H1 (cell line): ENCODE results near the gene ELSPBP1. TPM values are rescaled to one million over a fixed set of nuclear protein-coding genes. Genes with fewer than 3 reads are reported as not detected.

Experiments
- BACH1 ChIP-seq: IDR thresholded peaks from 2 replicates; pipeline ENCODE4 v1.6.1; 2012; ENCODE audit warnings: low read length, improper control_type of control experiment
- CBX5 ChIP-seq: fragments of 300-800, 300-1000 bp; sonication (generic); IDR thresholded peaks from 2 replicates; pipeline ENCODE4 v1.7.1; 2016; ENCODE audit warnings: antibody characterized with exemption, low read length, low read depth
- CHD1 ChIP-seq: IDR thresholded peaks from 2 replicates; pipeline ENCODE4 v1.6.1; 2012; ENCODE audit warnings: low read depth, low read length, improper control_type of control experiment
- CHD7 ChIP-seq: fragments of 300-600 bp; sonication (generic); IDR thresholded peaks from 2 replicates; pipeline ENCODE4 v1.7.1; 2012; ENCODE audit warnings: low read length, moderate library complexity, mild to moderate bottlenecking, inconsistent platforms; ENCODE audit not compliant: insufficient replicate concordance
- E2F6 ChIP-seq: IDR thresholded peaks from 2 replicates; pipeline ENCODE4 v1.6.1; 2012; ENCODE audit warnings: inconsistent platforms
- HDAC6 ChIP-seq: IDR thresholded peaks from one replicate; pipeline ENCODE4 v1.7.1; 2012; ENCODE audit warnings: low read depth, mild to moderate bottlenecking, inconsistent platforms, low read length, moderate library complexity
- JUND ChIP-seq: IDR thresholded peaks from 2 replicates; pipeline ENCODE4 v1.6.1; 2011; ENCODE audit warnings: mild to moderate bottlenecking, improper control_type of control experiment, low read length
- KDM4A ChIP-seq: IDR thresholded peaks from one replicate; pipeline ENCODE4 v1.7.1; 2012; ENCODE audit warnings: low read depth, mild to moderate bottlenecking, moderate library complexity, low read length, inconsistent platforms; ENCODE audit not compliant: severe bottlenecking
- RAD21 ChIP-seq, 2 experiments: IDR thresholded peaks in 1 of 2; conservative IDR thresholded peaks in 1 of 2; 2 replicates each; pipeline ENCODE4 v1.6.1; 2011; ENCODE audit warnings: low read depth in 2 of 2, low read length in 2 of 2, improper control_type of control experiment in 1 of 2, inconsistent platforms in 1 of 2, mild to moderate bottlenecking in 1 of 2, moderate library complexity in 1 of 2
- SIN3A ChIP-seq, 2 experiments: IDR thresholded peaks in 1 of 2; conservative IDR thresholded peaks in 1 of 2; 2 replicates each; pipeline ENCODE4 v1.6.1; 2011 to 2012; ENCODE audit warnings: low read length in 2 of 2, improper control_type of control experiment in 1 of 2, low read depth in 1 of 2, mild to moderate bottlenecking in 1 of 2
- YY1 ChIP-seq: IDR thresholded peaks from 2 replicates; pipeline ENCODE4 v1.6.1; 2011; ENCODE audit warnings: low read depth, mild to moderate bottlenecking, low read length
- polyA plus RNA-seq, 7 experiments: library from polyadenylated mRNA; depleted of rRNA in 3 of 7; stranded (reverse) in 5 of 7; unstranded in 2 of 7; fragments of >200 nt in 5 of 7; fragments of 200-250 nt in 2 of 7; gene quantifications; 1 replicate in 5 of 7; 2 replicates in 1 of 7; 4 replicates in 1 of 7; pipeline versions ENCODE4 v1.2.1 to v1.2.3, GENCODE V29; 2011 to 2013; ENCODE audit warnings: missing spikeins in 2 of 7, mixed read lengths in 2 of 7
- total RNA-seq: library from RNA; stranded (reverse); fragmentation: NEBNext Ultra II Directional; extraction: Animal tissue kit (Norgen Biotek cat#: 25700); gene quantifications from 2 replicates; pipeline ENCODE4 v1.2.1, GENCODE V29; 2021

ELSPBP1 gene
- total and polyA plus RNA-seq, 2 of the 8 experiments (the other 6 are each of a cell fraction or from before 2014, with no cell fraction given): not detected

- TF ChIP-seq CHD7 (no peak), HDAC6 (no peak), KDM4A (no peak), RAD21 (IDR thresholded peaks at IDR 0.05 in 1 of 2, conservative IDR thresholded peaks at IDR 0.05 in 1 of 2; ENCODE audit: low read depth in 2 of 2, low read length in 2 of 2) (no peak), SIN3A (conservative IDR thresholded peaks at IDR 0.05 in 1 of 2, IDR thresholded peaks at IDR 0.05 in 1 of 2; ENCODE audit: low read depth in 1 of 2, low read length in 2 of 2) (no peak), CBX5 (no peak), JUND (no peak), E2F6 (no peak), BACH1 (no peak), CHD1 (no peak), YY1 (no peak)
Observed at GRCh38 chr19:47998800-47999199, 4.4 kb downstream of the ELSPBP1 start (continued).
